Liver (tissue), 9 donors: ENCODE data around the gene RCAN3. TPM values are rescaled to one million over a fixed set of nuclear protein-coding genes. Genes with fewer than 3 reads are reported as not detected.

ENCODE experiments used
- DNase-seq: peaks from one replicate; pipeline ENCODE4 v3.0.0-alpha.2; 2017; ENCODE audit warnings: low spot score
- H3K27ac ChIP-seq, 2 donors: one replicate each; pipeline ENCODE4 v1.7.0; 2013; ENCODE audit warnings: inconsistent platforms in 2 of 2, low read length in 2 of 2, control low read depth in 1 of 2, low read depth in 1 of 2, mild to moderate bottlenecking in 1 of 2
- H3K27me3 ChIP-seq, 4 donors: one replicate each; pipeline versions ENCODE4 v1.6.1 to v1.7.0; 2013; ENCODE audit warnings: low read length in 3 of 4, inconsistent platforms in 1 of 4, mild to moderate bottlenecking in 1 of 4, moderate library complexity in 1 of 4; ENCODE audit not compliant: control insufficient read depth in 4 of 4, insufficient read depth in 4 of 4
- H3K36me3 ChIP-seq, 4 donors: one replicate each; pipeline versions ENCODE4 v1.6.1 to v1.7.0; 2013; ENCODE audit warnings: low read length in 3 of 4, mild to moderate bottlenecking in 3 of 4, low read depth in 1 of 4, moderate library complexity in 1 of 4; ENCODE audit not compliant: control insufficient read depth in 4 of 4, insufficient read depth in 3 of 4
- H3K4me1 ChIP-seq, 4 donors: one replicate each; pipeline versions ENCODE4 v1.6.1 to v1.7.0; 2013; ENCODE audit warnings: low read length in 3 of 4, mild to moderate bottlenecking in 3 of 4, moderate library complexity in 1 of 4; ENCODE audit not compliant: control insufficient read depth in 4 of 4, insufficient read depth in 4 of 4
- H3K4me3 ChIP-seq, 3 donors: one replicate each; pipeline versions ENCODE4 v1.6.1 to v1.7.0; 2013; ENCODE audit warnings: low read length in 3 of 3, control low read depth in 1 of 3, low read depth in 1 of 3, mild to moderate bottlenecking in 1 of 3
- H3K9ac ChIP-seq, 2 donors: one replicate each; pipeline ENCODE4 v1.7.0; 2013; ENCODE audit warnings: low read length in 2 of 2, mild to moderate bottlenecking in 2 of 2, moderate library complexity in 2 of 2, control low read depth in 1 of 2, low read depth in 1 of 2
- H3K9me3 ChIP-seq, 4 donors: one replicate each; pipeline versions ENCODE4 v1.6.1 to v1.7.0; 2013; ENCODE audit warnings: low read length in 3 of 4; ENCODE audit not compliant: control insufficient read depth in 4 of 4
- CTCF ChIP-seq: fragments of 150-350 bp; IDR thresholded peaks from 2 replicates; pipeline ENCODE4 v1.5.1; 2017; ENCODE audit warnings: improper control_type of control experiment, low read depth, low read length; ENCODE audit not compliant: missing input control
- EGR1 ChIP-seq, 2 donors: IDR thresholded peaks; 2 replicates each; pipeline ENCODE4 v1.6.1; 2016 to 2018; ENCODE audit warnings: antibody characterized with exemption in 2 of 2, low read depth in 2 of 2
- FOXA1 ChIP-seq: IDR thresholded peaks from 2 replicates; pipeline ENCODE4 v1.6.1; 2016; ENCODE audit warnings: antibody characterized with exemption
- FOXA2 ChIP-seq: IDR thresholded peaks from 2 replicates; pipeline ENCODE4 v1.6.1; 2016; ENCODE audit warnings: antibody characterized with exemption
- GABPA ChIP-seq, 2 donors: IDR thresholded peaks in 1 of 2; conservative IDR thresholded peaks in 1 of 2; 2 replicates each; pipeline ENCODE4 v1.6.1; 2016; ENCODE audit warnings: antibody characterized with exemption in 2 of 2, mild to moderate bottlenecking in 1 of 2, moderate library complexity in 1 of 2
- HNF4A ChIP-seq, 2 donors: conservative IDR thresholded peaks; 2 replicates each; pipeline ENCODE4 v1.6.1; 2016; ENCODE audit warnings: antibody characterized with exemption in 2 of 2, mild to moderate bottlenecking in 2 of 2
- JUND ChIP-seq, 2 donors: IDR thresholded peaks; 2 replicates each; pipeline ENCODE4 v1.6.1; 2016; ENCODE audit warnings: antibody characterized with exemption in 2 of 2
- NR2F2 ChIP-seq: IDR thresholded peaks from 2 replicates; pipeline ENCODE4 v1.6.1; 2016; ENCODE audit warnings: antibody characterized with exemption
- RAD21 ChIP-seq, 2 donors: IDR thresholded peaks; 2 replicates each; pipeline ENCODE4 v1.6.1; 2016; ENCODE audit warnings: antibody characterized with exemption in 2 of 2, mild to moderate bottlenecking in 2 of 2
- REST ChIP-seq: IDR thresholded peaks from 2 replicates; pipeline ENCODE4 v1.6.1; 2016; ENCODE audit warnings: antibody characterized with exemption, mild to moderate bottlenecking
- RXRA ChIP-seq, 2 donors: IDR thresholded peaks; 2 replicates each; pipeline ENCODE4 v1.6.1; 2017 to 2018; ENCODE audit warnings: antibody characterized with exemption in 2 of 2, mild to moderate bottlenecking in 1 of 2
- TAF1 ChIP-seq: conservative IDR thresholded peaks from 2 replicates; pipeline ENCODE4 v1.6.1; 2016; ENCODE audit warnings: antibody characterized with exemption, mild to moderate bottlenecking
- YY1 ChIP-seq: IDR thresholded peaks from 2 replicates; pipeline ENCODE4 v1.6.1; 2016; ENCODE audit warnings: antibody characterized with exemption, mild to moderate bottlenecking
- ZBTB33 ChIP-seq: IDR thresholded peaks from 2 replicates; pipeline ENCODE4 v1.6.1; 2016; ENCODE audit warnings: antibody characterized with exemption
- WGBS: extraction: QIAGEN DNeasy Blood & Tissue Kit; methylation state at CpG from one replicate; pipeline ENCODE4 v1.1.7; 2013; 5-methylcytosine and 5-hydroxymethylcytosine counted together
- polyA plus RNA-seq, 2 donors: library from polyadenylated mRNA; stranded (reverse) in 1 of 2; unstranded in 1 of 2; fragments of 200-250 nt in 1 of 2; fragments of >200 nt in 1 of 2; fragmentation: Nextera tagmentation in 1 of 2; extraction: Ambion mirVana in 1 of 2; gene quantifications; one replicate each; pipeline versions ENCODE4 v1.2.1 to v1.2.3, GENCODE V29; 2013 to 2015
- total RNA-seq, 2 donors: library from RNA; depleted of rRNA; stranded (reverse); fragments of >200 nt; gene quantifications; one replicate each; pipeline ENCODE4 v1.2.3, GENCODE V29; 2014
- TF ChIP-seq, protein P1 (sequence below): IDR thresholded peaks from 2 replicates; pipeline ENCODE4 v1.6.1; 2016; ENCODE audit warnings: antibody characterized with exemption
- donor health status: healthy.
- donor health status: healthy.
- donor health status: healthy.
- donor health status: healthy.
- donor health status: healthy.

The RCAN3 gene
- total and polyA plus RNA-seq, 4 donors, result 0.97 to 3.1 (median 1.2) TPM

DNA sequence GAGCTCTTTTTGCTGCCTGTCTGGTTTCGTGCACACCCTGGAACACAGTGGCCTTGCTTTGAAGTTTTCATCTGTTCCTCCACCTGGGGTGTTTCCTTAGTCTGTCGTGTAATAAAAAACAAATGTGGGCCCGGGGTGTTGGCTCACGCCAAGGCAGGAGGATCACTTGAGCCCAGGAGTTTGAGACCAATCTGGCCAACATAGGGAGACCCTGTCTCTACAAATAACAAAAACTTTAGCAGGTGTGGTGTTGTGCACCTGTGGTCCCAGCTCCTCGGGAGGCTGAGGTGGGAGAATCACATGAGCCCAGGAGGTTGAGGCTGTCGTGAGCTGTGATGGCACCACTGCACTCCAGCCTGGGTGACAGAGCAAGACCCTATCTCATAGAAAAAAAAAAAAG, 57.7 kb downstream of the RCAN3 start:
- H3K36me3 ChIP-seq, result no peaks in the 10 kb centered on the region
- peaks cover 4 to 10% (median 4%) of the 10 kb centered on the region in 4 donors for H3K4me1 ChIP-seq
- no peak overlapping the region for H3K27ac ChIP-seq
- no peak overlapping the region for H3K4me3 ChIP-seq
- no peak overlapping the region for H3K9ac ChIP-seq
- DNase-seq, result no peak
- WGBS, result 92% methylated on average over 6 of the region's 6 CpGs
- H3K27me3 ChIP-seq, result no peaks in the 10 kb centered on the region
- no peaks in the 10 kb centered on the region for H3K9me3 ChIP-seq
- TF ChIP-seq HNF4A (conservative IDR thresholded peaks at IDR 0.05) (no peak), TAF1 (no peak), ZBTB33 (no peak), JUND (IDR thresholded peaks at IDR 0.05) (no peak), EGR1 (IDR thresholded peaks at IDR 0.05; ENCODE audit: low read depth in 2 of 2) (no peak), RAD21 (IDR thresholded peaks at IDR 0.05) (no peak), YY1 (no peak), GABPA (IDR thresholded peaks at IDR 0.05 in 1 of 2, conservative IDR thresholded peaks at IDR 0.05 in 1 of 2) (no peak), FOXA1 (no peak), RXRA (IDR thresholded peaks at IDR 0.05) (no peak), FOXA2 (no peak), REST (no peak), NR2F2 (no peak), CTCF (no peak)
- TF ChIP-seq, protein P1, sequence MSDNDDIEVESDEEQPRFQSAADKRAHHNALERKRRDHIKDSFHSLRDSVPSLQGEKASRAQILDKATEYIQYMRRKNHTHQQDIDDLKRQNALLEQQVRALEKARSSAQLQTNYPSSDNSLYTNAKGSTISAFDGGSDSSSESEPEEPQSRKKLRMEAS, result no peak

- TF ChIP-seq, protein P1, result no peak
- TF ChIP-seq ZBTB33 (no peak), REST (no peak), GABPA (IDR thresholded peaks at IDR 0.05 in 1 of 2, conservative IDR thresholded peaks at IDR 0.05 in 1 of 2) (no peak), RXRA (IDR thresholded peaks at IDR 0.05) (no peak), NR2F2 (no peak), YY1 (no peak)
- Histone ChIP-seq H3K27me3 (no peaks in the 10 kb centered on the region), H3K27ac (no peak overlapping the region), H3K4me3 (no peak overlapping the region), H3K9me3 (no peaks in the 10 kb centered on the region), H3K9ac (no peak overlapping the region), H3K4me1 (peaks cover under 1 to 4% (median 2%) of the 10 kb centered on the region in 4 donors), H3K36me3 (no peaks in the 10 kb centered on the region)
- no peak for DNase-seq
Measured at GRCh38 chr1:24562625-24563024, 60.0 kb downstream of the RCAN3 start.
